Measurements from ENCODE around the gene CELA3B.
A peak's percentile ranks its signal among the peaks of the same experiment; 100 is the strongest.
"Not testable (repeated sequence)": the region's sequence is repeated elsewhere in the genome, so short reads cannot be mapped to it uniquely, and the experiment has no call there.

The CELA3B gene

DNA sequence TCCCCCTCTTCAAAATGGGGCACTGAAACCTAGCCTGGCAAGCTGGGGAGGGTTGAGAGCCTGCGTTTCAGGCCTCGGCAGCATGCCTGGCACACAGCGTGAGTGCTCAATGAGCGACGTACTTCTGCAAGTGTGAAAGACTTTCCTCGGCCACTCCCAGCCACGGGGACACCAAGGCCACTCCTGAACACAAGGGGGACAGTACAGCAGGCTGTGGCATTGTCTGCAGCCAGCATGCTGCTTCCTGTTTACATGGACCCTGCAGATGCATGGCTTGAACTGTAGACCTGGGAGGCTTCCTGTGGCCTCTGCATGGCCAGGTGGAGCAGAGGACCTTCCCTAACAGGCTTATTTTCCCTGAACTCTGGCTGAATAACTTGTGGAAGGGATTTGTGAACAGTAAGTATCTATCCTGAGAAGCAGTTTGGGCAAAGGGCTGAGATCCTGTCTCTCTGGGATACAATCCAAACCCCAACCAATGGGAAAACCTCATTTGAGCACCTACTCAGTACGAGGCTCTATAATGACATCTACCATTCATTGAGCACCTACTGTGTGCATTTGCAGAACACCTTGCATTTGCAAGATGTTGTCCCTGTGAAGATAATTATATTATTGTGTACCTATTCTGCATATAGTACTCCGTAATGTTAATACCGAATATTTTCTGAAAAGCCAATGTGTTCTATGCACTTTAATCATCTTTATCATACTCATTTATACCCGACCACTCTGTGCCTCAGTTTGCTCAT lies 29.8 kb upstream of the CELA3B start:
- no peak for DNase-seq

DNA sequence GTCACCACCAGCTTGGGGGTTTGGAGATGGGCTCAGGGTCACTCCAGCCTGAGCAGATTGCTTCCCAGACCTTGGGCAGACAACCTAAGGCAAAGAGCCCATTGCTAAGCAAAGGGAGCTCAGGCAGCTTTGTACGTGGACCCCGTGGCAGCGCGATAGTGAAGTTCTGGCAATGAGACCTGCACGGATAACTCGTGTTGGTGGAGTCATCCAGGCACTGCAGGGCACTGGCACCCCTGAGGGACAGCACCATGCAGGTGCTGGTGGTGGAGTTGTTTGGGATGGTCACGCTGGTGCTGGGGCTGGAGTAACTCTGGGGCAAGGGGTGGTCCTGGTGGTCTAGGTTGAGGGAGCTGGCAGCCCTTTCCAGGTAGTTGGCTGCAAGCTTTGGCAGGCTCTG lies 26.1 kb upstream of the CELA3B start:
- DNase-seq = no peak

GRCh38 chr1:21951226-21951870 lies 25.5 kb upstream of the CELA3B start:
- no peak for DNase-seq

DNA sequence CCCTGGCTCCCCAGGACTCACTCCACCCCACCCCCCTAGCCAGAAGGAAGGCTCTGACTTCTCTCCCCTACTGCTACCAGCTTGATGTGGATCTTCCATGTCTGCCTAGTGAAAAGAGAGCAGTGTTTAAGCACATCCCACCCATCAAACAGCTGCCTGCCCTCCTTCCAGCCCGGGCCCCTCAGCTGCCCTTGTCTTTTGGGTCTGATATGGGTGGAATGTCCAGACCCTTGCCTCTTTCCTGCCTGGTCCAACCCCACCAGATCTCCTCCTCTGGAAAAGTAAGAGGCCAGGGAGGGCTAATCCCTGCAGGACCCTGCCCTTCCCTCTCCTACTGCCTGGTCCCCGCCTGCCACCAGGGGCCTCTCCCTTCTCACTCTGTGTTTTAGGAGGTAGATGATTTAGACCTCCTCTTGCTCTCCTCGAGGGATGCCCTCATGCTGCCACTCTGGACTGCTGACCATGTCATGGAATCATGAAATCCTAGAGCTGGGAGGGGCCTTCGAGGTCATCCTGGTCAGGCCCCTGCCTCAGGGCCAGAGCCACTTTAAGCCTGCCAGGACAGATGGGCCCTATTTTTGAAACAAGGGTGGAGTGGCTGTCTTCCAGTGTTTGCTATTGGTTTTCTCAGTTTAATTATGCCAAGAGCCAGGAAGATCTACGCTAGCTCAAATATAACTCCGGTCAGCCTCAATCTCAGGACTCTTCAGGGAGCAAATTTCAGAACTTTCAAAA lies 23.9 kb upstream of the CELA3B start:
- no peak for DNase-seq

- no peak for DNase-seq
Observed at GRCh38 chr1:21955058-21955457, 21.8 kb upstream of the CELA3B start.

DNA sequence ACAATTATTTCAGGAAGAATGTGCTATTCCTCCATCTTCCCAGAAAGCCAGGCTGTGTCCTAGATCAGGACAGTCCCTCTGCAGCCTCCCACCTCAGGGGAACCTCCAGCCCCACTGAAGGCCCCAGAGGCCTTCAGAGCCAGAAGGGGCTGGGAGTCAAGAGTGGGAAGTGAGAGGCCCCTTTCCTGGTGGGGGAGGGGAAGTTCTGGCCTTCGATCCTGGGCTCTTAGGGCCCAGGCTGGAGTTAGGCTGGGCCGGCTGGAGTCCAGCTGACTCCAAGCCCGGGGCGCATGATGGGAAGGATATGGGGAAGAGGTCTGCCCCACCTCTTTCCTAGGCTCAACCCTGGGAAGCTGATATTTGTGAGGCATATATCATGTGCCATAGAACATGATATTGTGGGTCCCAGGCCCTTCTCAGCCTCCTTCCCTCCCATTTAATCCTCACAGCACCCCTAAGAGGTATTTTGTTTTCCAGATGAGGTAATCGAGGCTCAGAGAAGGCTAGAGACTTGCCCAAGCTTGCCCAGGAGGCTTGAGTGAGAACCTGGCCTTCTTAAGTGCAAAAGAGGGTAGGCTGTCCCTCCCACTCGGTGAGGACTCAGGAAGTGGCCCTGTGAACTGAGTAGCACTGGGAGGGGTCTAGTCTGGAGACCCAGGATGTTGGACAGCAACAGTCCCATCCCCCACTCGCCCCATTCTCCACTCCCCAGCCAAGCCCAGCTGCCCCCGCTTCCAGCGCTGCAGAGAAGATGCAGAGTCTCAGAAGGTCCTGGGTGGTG lies 21.1 kb upstream of the CELA3B start:
- no peak for DNase-seq

GRCh38 chr1:21956720-21957552 lies 19.9 kb upstream of the CELA3B start:
- no peak for DNase-seq

DNA sequence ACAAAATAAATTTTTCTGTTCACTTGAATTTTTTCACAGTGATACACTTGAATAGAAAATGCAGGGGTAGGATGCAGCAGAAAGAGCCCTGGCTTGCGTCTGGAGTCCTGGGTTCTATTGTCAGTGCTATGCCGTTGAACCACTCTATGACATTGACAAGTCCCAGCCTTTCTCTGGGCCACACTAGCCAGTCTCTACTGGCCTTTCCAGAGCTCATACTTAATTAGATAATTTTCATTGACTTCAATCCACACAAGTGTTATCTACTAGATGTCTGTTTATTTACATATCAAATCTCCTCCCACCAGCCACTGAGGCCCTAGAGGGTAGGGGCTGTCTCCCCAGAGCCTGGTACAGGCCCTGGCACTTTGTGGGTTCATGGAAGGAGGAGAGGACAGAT lies 15.5 kb upstream of the CELA3B start:
- no peak for DNase-seq

DNA sequence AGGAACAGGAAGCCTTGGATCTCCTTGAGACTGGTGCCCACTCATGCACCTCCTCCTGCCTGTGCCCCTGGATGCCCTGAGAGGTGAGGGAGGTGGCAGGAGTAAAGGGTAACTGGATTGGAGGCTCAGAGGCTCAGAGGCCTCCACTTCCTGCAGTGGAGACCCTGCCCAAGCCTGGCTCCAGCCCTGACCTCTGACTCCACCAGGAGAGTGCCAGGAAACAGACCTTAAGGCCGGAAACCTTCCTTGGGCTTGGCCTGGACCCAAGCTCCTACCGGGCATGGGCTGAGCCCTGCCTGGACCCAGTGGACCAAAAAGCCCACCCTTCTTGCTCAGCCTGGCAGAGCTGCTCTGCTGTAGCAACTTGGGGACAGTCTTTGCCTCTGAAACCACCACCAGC lies 15.0 kb upstream of the CELA3B start:
- DNase-seq = no peak

DNA sequence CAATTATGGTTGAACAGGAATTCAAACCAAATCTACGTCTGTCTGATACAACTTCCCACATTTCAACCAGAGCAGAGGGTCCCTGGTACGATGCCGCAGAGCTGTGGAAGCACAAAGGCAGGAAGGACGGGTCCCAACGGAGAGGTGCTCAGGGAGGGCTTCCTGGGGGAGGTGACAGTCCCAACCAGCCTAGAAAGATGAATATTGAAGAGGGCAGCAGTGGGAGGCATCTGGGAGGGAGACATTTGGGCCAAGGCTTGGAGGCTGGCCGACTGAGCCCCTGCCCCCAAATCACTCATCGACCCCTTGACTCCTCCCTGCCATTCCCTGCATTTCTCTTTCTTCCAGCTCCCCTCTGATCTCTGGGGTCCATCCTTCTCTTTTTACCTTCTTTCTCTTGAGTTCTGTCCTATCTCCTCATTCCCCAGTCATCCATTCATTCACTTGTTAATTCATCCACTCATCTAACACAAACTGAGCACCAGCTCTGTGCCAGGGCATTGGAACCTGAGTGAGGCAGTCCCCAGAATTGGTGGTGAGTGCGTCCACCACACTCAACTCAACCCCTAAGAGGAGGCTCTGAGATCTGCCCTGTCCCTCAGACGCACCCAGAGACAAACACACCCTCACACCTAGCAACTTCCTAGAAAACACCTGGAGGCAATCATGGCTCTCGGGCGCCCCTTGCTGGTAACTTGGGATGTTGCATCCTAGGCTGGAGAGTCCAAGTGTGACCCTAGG lies 13.2 kb upstream of the CELA3B start:
- peak; percentile 4 for DNase-seq

DNA sequence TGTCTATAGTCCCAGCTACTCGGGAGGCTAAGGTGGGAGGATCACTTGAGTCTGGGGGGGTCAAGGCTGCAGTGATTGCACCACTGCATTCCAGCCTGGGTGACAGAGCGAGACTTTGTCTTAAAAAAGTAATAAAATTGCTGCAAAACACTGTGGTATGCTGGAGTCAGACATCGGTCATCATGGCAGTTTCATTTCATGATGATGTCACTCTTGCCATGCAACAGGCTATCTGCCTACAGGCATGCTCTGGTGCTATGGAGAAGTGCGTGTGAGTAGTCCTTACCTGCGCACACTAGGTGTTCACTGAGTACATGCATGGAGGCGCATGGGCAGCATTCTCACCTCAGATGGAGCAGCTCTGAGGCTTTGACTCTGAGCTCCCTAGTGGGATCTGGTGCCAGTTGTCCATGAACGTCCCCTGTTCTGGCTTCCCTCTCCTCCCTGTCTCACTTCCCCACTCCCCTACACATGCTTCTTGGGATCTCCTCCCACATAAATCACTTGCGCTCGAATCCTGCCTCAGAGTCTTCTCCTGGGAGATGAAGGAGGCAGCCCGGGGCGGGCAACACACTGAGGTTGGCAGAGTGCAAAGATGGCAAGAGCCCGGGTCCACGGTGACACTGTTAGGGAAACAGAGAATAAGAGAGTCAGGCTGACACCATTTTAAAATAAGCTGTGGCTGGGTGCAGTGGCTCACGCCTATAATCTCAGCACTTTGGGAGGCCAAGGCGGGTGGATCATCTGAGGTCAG lies 10.4 kb upstream of the CELA3B start:
- no peak for DNase-seq

DNA sequence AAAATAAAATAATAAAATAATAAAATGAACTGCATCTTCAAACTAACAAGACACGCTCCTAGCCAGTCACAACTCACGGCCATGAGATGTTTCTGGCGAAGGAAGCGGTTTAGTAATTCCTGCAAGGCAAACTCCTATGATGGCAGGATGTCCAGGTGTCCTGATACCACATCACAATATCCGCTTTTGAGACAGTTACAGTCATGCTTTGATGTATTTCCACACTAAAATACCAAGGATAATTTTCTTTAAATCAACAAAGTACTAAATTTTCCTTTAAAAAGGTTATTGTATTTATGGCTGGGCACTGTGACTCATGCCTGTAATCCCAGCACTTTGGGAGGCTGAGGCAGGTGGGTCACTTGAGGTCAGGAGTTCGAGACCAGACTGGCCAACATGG lies 9.6 kb upstream of the CELA3B start:
- DNase-seq = not testable (repeated sequence)

- not testable (repeated sequence) for DNase-seq
Observed at GRCh38 chr1:21969066-21969465, 7.8 kb upstream of the CELA3B start.

GRCh38 chr1:21970523-21970922 lies 6.3 kb upstream of the CELA3B start:
- DNase-seq = not testable (repeated sequence)

- DNase-seq = not testable (repeated sequence)
Observed at GRCh38 chr1:21972973-21973441, 3.8 kb upstream of the CELA3B start.

DNA sequence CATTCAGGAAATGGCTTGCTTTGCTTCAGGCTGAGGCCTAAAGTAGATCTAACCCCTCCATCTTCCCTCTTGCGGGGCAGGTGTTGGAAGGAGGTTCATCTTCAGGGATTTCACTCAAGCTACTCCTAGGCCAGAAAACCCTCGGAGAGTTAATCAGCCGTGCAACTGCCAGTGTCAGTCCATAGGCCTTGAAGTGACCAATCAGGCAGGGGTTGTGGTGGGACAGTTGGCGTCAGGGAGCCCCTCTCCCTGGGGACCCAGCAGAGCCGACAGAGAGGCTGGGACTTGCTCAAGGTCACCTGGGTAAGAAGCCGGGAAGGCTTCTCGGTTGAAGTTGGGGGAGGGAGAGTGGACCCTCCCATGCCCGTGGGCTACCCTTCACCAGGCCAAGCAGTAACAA lies 2.9 kb upstream of the CELA3B start:
- DNase-seq = not testable (repeated sequence)

- not testable (repeated sequence) for DNase-seq
Observed at GRCh38 chr1:21974699-21975098, 2.1 kb upstream of the CELA3B start.

- not testable (repeated sequence) for DNase-seq
Observed at GRCh38 chr1:21975296-21975695, 1.5 kb upstream of the CELA3B start.

DNA sequence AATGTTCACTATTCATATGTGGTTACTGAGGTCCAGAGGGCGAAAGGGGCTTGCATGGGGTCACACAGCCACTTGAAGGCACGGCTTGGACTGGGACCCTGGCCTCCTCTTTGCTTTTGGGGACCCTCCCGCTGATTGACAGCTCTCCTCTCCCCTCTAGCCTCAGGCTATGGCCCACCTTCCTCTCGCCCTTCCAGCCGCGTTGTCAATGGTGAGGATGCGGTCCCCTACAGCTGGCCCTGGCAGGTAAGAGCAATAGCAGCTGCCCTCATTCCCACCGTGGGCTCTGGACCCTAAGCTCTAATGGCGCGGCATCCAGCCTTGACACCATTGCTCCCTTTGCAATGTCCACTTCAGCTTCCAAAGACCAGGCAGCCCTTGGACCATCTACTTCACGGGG lies 1.4 kb downstream of the CELA3B start:
- DNase-seq = not testable (repeated sequence)

DNA sequence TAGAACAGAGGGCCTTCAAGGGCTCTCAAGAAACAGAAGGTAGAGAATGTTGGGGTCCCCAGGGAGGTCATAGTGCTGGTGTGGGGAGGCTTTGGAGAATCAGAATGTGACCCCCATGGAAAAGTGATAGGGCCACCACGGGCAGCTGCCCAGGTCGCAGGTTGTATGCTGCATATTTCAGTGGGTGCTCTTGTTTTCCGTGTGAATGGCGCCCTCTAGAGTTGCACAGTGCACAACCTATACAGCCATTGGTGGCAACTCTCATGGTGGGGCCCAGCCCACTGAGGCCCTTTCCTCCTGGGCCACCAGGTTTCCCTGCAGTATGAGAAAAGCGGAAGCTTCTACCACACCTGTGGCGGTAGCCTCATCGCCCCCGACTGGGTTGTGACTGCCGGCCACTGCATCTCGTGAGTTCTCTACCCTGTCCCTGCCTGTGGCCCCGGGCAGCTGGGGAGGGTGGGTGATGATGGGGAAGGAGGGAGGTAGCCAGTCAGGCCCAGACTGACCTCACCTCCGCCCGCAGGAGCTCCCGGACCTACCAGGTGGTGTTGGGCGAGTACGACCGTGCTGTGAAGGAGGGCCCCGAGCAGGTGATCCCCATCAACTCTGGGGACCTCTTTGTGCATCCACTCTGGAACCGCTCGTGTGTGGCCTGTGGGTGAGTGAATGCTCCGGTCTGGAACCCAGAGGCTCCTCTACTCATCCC lies 3.8 kb downstream of the CELA3B start:
- DNase-seq = not testable (repeated sequence)

Data from NCI-H2081 treated with DMSO at 0.1 percent for 48 hours (cell line).